HCT116 (cell line): Measurements from ENCODE around the gene ZNF746. TPM values are rescaled to one million over a fixed set of nuclear protein-coding genes. Genes with fewer than 3 reads are reported as not detected.

Experiments used
- ATAC-seq: fragments of 200-7000 bp; cut with Tn5 transposase; 2 replicates; pipeline ENCODE4 v1.9.1; 2020; ENCODE audit warnings: mild to moderate bottlenecking, moderate library complexity
- BruUV-seq: library from RNA; stranded (reverse); fragments of 400-500 nt; replicated peaks from 2 replicates; lab custom pipeline; 2021; lab: Mats Ljungman, UMichigan
- CTCF ChIA-PET: fragments of 300-600 bp; sonication (Branson Sonifier 250); formaldehyde crosslinking; loops from one replicate; lab custom pipeline; 2021; ENCODE audit warnings: antibody characterized with exemption; lab: Charles Lee
- POLR2A ChIA-PET: fragments of 300-600, 350-600 bp; sonication (Branson Sonifier 250); formaldehyde crosslinking; loops from one replicate; lab custom pipeline; 2021; ENCODE audit warnings: antibody characterized with exemption; lab: Charles Lee
- RAD21 ChIA-PET, 2 experiments: fragments of 300-600 bp; sonication (Branson Sonifier 250); formaldehyde crosslinking; loops; one replicate each; lab custom pipeline; 2023; ENCODE audit warnings: low total read pairs in 2 of 2; ENCODE audit not compliant: uncharacterized antibody in 2 of 2, unreplicated experiment in 2 of 2, low non-redundant PET in 1 of 2; lab: Charles Lee
- DNase-seq: peaks from one replicate; pipeline ENCODE4 v3.0.0-alpha.2; 2010; ENCODE audit warnings: low read depth, low spot score
- H2AFZ ChIP-seq: fragments of 200-600 bp; shearing (Covaris generic), sonication (generic); 2 replicates; pipeline ENCODE4 v1.6.1; 2017; ENCODE audit warnings: low read depth, mixed run types, mixed read lengths, antibody characterized with exemption, low read length; ENCODE audit not compliant: poor library complexity, severe bottlenecking
- H3K27ac ChIP-seq: 2 replicates; pipeline ENCODE4 v1.5.1; 2012; ENCODE audit warnings: low read depth, low read length
- H3K27me3 ChIP-seq: fragments of 200-600 bp; sonication (generic); 2 replicates; pipeline ENCODE4 v1.6.1; 2016; ENCODE audit warnings: mixed run types, low read length, mixed read lengths; ENCODE audit not compliant: insufficient read depth
- H3K36me3 ChIP-seq, 2 experiments: fragments of 200-500 bp in 1 of 2; fragments of 200-600 bp in 1 of 2; sonication (Bioruptor generic) in 1 of 2; sonication (generic) in 1 of 2; 2 replicates each; pipeline versions ENCODE4 v1.5.1 to v1.6.1; 2014 to 2016; ENCODE audit warnings: low read length in 2 of 2, inconsistent platforms in 1 of 2, mixed read lengths in 1 of 2, mixed run types in 1 of 2; ENCODE audit not compliant: insufficient read depth in 2 of 2, control insufficient read depth in 1 of 2
- H3K4me1 ChIP-seq, 2 experiments: fragments of 200-600 bp in 1 of 2; sonication (generic) in 1 of 2; 2 replicates each; pipeline versions ENCODE4 v1.5.1 to v1.6.1; 2012 to 2017; ENCODE audit warnings: low read length in 2 of 2, inconsistent platforms in 1 of 2, mild to moderate bottlenecking in 1 of 2, mixed read lengths in 1 of 2, mixed run types in 1 of 2, moderate library complexity in 1 of 2; ENCODE audit not compliant: insufficient read depth in 2 of 2, control insufficient read depth in 1 of 2
- H3K4me2 ChIP-seq: fragments of 200-600 bp; sonication (generic); 2 replicates; pipeline ENCODE4 v1.6.1; 2017; ENCODE audit warnings: mixed run types, low read length, mixed read lengths
- H3K4me3 ChIP-seq, 2 experiments: fragments of 200-600 bp in 1 of 2; sonication (generic) in 1 of 2; replicated peaks in 1 of 2; 2 replicates each; pipeline ENCODE4 v1.5.1; 2011 to 2016; ENCODE audit warnings: low read length in 2 of 2, control low read depth in 1 of 2, low read depth in 1 of 2, mild to moderate bottlenecking in 1 of 2, mixed read lengths in 1 of 2, mixed run types in 1 of 2
- H3K79me2 ChIP-seq: fragments of 200-600 bp; sonication (generic); 2 replicates; pipeline ENCODE4 v1.6.1; 2017; ENCODE audit warnings: mild to moderate bottlenecking, mixed run types, low read length, moderate library complexity, mixed read lengths; ENCODE audit not compliant: insufficient read depth
- H3K9ac ChIP-seq: fragments of 200-600 bp; sonication (generic); 2 replicates; pipeline ENCODE4 v1.6.1; 2016; ENCODE audit warnings: low read length, mixed read lengths
- H3K9me2 ChIP-seq: fragments of 200-600 bp; sonication (generic), shearing (Covaris generic); 2 replicates; pipeline ENCODE4 v1.6.1; 2017; ENCODE audit warnings: mixed run types, mild to moderate bottlenecking, moderate library complexity; ENCODE audit not compliant: insufficient read depth
- H3K9me3 ChIP-seq, 2 experiments: fragments of 200-500 bp in 1 of 2; fragments of 200-600 bp in 1 of 2; sonication (Bioruptor generic) in 1 of 2; sonication (generic) in 1 of 2; 2 replicates each; pipeline ENCODE4 v1.6.1; 2014 to 2017; ENCODE audit warnings: low read length in 2 of 2, mixed read lengths in 2 of 2, inconsistent platforms in 1 of 2, low read depth in 1 of 2, mild to moderate bottlenecking in 1 of 2, mixed run types in 1 of 2, moderate library complexity in 1 of 2; ENCODE audit not compliant: control insufficient read depth in 1 of 2, insufficient read depth in 1 of 2
- H4K20me1 ChIP-seq: fragments of 200-600 bp; sonication (generic), shearing (Covaris generic); 2 replicates; pipeline ENCODE4 v1.6.1; 2017; ENCODE audit warnings: mixed run types, mild to moderate bottlenecking, moderate library complexity; ENCODE audit not compliant: insufficient read depth
- CEBPB ChIP-seq: IDR thresholded peaks from 2 replicates; pipeline ENCODE4 v1.6.1; 2012; ENCODE audit warnings: low read depth
- EGR1 ChIP-seq: IDR thresholded peaks from 2 replicates; pipeline ENCODE4 v1.6.1; 2012; ENCODE audit warnings: low read depth
- SP1 ChIP-seq: IDR thresholded peaks from 2 replicates; pipeline ENCODE4 v1.6.1; 2012; ENCODE audit warnings: low read depth
- TCF7L2 ChIP-seq: IDR thresholded peaks from 2 replicates; pipeline ENCODE4 v1.7.0; 2011; ENCODE audit warnings: borderline replicate concordance, inconsistent platforms; ENCODE audit not compliant: insufficient read depth, insufficient read length; ENCODE audit errors: extremely low read depth
- intact Hi-C: fragments of 100-400 bp; cut with micrococcal nuclease; formaldehyde crosslinking; loops from 2 replicates; pipeline ENCODE4 v1.10.0; 2022
- total RNA-seq: library from RNA; stranded (reverse); gene quantifications from one replicate; pipeline ENCODE4 v1.2.1, GENCODE V29; 2021; ENCODE audit not compliant: unreplicated experiment
- TF ChIP-seq, protein P1 (sequence below): IDR thresholded peaks from 2 replicates; pipeline ENCODE4 v1.6.1; 2012; ENCODE audit warnings: low read depth

Gene ZNF746
- total RNA-seq, 1 experiment from 2014 or later, result 18.7 TPM

GRCh38 chr7:149455175-149455950, 42.2 kb downstream of the ZNF746 start:
- Histone ChIP-seq H2AFZ (no peak overlapping the region), H3K9ac (no peak overlapping the region), H3K79me2 (peaks cover 29% of the 10 kb centered on the region), H3K27ac (no peak overlapping the region), H3K27me3 (no peaks in the 10 kb centered on the region), H3K4me3 (no peak overlapping the region), H3K36me3 (peaks cover 11 to 25% of the 10 kb centered on the region in 2 experiments; a peak in 3 of 4 replicates), H3K4me1 (peaks cover 7 to 10% of the 10 kb centered on the region in 2 experiments; a peak in 2 of 4 replicates), H3K9me2 (no peaks in the 10 kb centered on the region), H3K9me3 (no peaks in the 10 kb centered on the region), H3K4me2 (no peak overlapping the region), H4K20me1 (no peaks in the 10 kb centered on the region)
- ATAC-seq (no peak), DNase-seq (no peak)
- RAD21 ChIA-PET, result no interaction called here
- CTCF ChIA-PET, result no interaction called here
- POLR2A ChIA-PET, result no interaction called here
- TF ChIP-seq CEBPB (no peak), SP1 (no peak), TCF7L2 (no peak), EGR1 (no peak)
- TF ChIP-seq, protein P1, sequence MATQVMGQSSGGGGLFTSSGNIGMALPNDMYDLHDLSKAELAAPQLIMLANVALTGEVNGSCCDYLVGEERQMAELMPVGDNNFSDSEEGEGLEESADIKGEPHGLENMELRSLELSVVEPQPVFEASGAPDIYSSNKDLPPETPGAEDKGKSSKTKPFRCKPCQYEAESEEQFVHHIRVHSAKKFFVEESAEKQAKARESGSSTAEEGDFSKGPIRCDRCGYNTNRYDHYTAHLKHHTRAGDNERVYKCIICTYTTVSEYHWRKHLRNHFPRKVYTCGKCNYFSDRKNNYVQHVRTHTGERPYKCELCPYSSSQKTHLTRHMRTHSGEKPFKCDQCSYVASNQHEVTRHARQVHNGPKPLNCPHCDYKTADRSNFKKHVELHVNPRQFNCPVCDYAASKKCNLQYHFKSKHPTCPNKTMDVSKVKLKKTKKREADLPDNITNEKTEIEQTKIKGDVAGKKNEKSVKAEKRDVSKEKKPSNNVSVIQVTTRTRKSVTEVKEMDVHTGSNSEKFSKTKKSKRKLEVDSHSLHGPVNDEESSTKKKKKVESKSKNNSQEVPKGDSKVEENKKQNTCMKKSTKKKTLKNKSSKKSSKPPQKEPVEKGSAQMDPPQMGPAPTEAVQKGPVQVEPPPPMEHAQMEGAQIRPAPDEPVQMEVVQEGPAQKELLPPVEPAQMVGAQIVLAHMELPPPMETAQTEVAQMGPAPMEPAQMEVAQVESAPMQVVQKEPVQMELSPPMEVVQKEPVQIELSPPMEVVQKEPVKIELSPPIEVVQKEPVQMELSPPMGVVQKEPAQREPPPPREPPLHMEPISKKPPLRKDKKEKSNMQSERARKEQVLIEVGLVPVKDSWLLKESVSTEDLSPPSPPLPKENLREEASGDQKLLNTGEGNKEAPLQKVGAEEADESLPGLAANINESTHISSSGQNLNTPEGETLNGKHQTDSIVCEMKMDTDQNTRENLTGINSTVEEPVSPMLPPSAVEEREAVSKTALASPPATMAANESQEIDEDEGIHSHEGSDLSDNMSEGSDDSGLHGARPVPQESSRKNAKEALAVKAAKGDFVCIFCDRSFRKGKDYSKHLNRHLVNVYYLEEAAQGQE, result no peak
- intact Hi-C loops, result loop anchor here (5.0 kb wide), 1 partner anchor 193 kb away; the partner anchor contains the start of gene ZNF783
- BruUV-seq, result no TSS peak
